Testis (tissue), 2 donors: ENCODE results near the gene PLA2G4A.

ENCODE experiments used
- POLR2A ChIP-seq: fragments of 450-650 bp; IDR thresholded peaks from one replicate; pipeline ENCODE4 v1.6.1; 2017; ENCODE audit warnings: antibody characterized with exemption, mild to moderate bottlenecking, moderate library complexity
- TF ChIP-seq, protein P1 (sequence below), 3 experiments: fragments of 450-650 bp in 2 of 3; fragments of 200-600 bp in 1 of 3; sonication (generic) in 1 of 3; IDR thresholded peaks; one replicate each; pipeline ENCODE4 v1.5.1; 2016 to 2019; ENCODE audit warnings: antibody characterized with exemption in 3 of 3, mild to moderate bottlenecking in 2 of 3, moderate library complexity in 1 of 3

DNA sequence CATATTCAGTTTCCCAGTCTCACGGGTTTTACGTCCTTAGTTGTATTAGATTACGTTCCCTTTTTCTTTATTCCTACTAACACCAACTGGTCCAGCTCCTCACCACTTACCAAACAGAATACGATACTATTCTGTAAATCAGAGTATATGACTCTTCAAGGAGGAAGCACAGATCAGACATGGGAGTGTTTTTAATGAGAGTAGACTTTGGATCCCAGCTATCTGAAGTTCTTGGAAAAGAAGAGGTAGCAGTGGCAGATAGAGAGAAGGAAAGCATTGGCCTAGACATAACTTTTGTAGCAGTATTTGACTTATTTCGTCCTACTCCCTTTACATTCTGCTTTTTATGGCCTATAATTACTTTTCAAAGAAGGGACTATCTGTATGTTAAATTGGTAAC, 24.1 kb upstream of the PLA2G4A start:
- TF ChIP-seq, protein P1, sequence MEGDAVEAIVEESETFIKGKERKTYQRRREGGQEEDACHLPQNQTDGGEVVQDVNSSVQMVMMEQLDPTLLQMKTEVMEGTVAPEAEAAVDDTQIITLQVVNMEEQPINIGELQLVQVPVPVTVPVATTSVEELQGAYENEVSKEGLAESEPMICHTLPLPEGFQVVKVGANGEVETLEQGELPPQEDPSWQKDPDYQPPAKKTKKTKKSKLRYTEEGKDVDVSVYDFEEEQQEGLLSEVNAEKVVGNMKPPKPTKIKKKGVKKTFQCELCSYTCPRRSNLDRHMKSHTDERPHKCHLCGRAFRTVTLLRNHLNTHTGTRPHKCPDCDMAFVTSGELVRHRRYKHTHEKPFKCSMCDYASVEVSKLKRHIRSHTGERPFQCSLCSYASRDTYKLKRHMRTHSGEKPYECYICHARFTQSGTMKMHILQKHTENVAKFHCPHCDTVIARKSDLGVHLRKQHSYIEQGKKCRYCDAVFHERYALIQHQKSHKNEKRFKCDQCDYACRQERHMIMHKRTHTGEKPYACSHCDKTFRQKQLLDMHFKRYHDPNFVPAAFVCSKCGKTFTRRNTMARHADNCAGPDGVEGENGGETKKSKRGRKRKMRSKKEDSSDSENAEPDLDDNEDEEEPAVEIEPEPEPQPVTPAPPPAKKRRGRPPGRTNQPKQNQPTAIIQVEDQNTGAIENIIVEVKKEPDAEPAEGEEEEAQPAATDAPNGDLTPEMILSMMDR (IDR thresholded peaks at IDR 0.05), result no peak
- TF ChIP-seq POLR2A, result no peak
